Measurements from ENCODE around the gene SRSF7.
"Not testable (repeated sequence)": the region's sequence is repeated elsewhere in the genome, so short reads cannot be mapped to it uniquely, and the experiment has no call there.

SRSF7 gene

GRCh38 chr2:38794235-38794946 is 43.2 kb upstream of the SRSF7 start:
- Histone ChIP-seq H3K4me2 (ENCODE audit: low read length) (no peak overlapping the region), H3K79me2 (ENCODE audit: control insufficient read depth, low read length) (no peaks in the 10 kb centered on the region), H3K9me3 (ENCODE audit: control insufficient read depth, insufficient read depth, low read length) (no peaks in the 10 kb centered on the region), H3K27ac (ENCODE audit: low read depth, low read length) (no peak overlapping the region), H3K4me1 (ENCODE audit: control insufficient read depth, low read length) (0 out of 2 replicates have a peak, but pooled peaks cover 5% of the 10 kb centered on the region), H3K4me3 (ENCODE audit: low read length) (no peak overlapping the region), H4K20me1 (ENCODE audit: control insufficient read depth, insufficient read depth, low read depth, low read length) (no peaks in the 10 kb centered on the region), H3F3A (ENCODE audit: control insufficient read depth, insufficient read depth) (no peaks in the 10 kb centered on the region), H3K9me2 (replicated peaks; ENCODE audit: control insufficient read depth, low read length) (no peaks in the 10 kb centered on the region), H3K36me3 (ENCODE audit: control insufficient read depth, low read length) (no peaks in the 10 kb centered on the region), H3K27me3 (ENCODE audit: control insufficient read depth, low read length) (no peaks in the 10 kb centered on the region)
- TF ChIP-seq CTCF (IDR thresholded peaks at IDR 0.05; ENCODE audit: low read depth, low read length, poor library complexity, severe bottlenecking) (no peak), EZH2phosphoT487 (IDR thresholded peaks at IDR 0.05; ENCODE audit: borderline replicate concordance, low read length) (no peak)

GRCh38 chr2:38793511-38793910 is 42.4 kb upstream of the SRSF7 start:
- no peak overlapping the region for H3K27ac ChIP-seq (ENCODE audit: low read depth, low read length)
- no peak overlapping the region for H3K4me2 ChIP-seq (ENCODE audit: low read length)
- no peaks in the 10 kb centered on the region for H3F3A ChIP-seq (ENCODE audit: control insufficient read depth, insufficient read depth)
- H3K4me3 ChIP-seq (ENCODE audit: low read length), result no peak overlapping the region
- H3K27me3 ChIP-seq (ENCODE audit: control insufficient read depth, low read length), result no peaks in the 10 kb centered on the region
- H3K79me2 ChIP-seq (ENCODE audit: control insufficient read depth, low read length), result no peaks in the 10 kb centered on the region
- TF ChIP-seq EZH2phosphoT487 (IDR thresholded peaks at IDR 0.05; ENCODE audit: borderline replicate concordance, low read length) (no peak), CTCF (IDR thresholded peaks at IDR 0.05; ENCODE audit: low read depth, low read length, poor library complexity, severe bottlenecking) (no peak)
- no peaks in the 10 kb centered on the region for H3K36me3 ChIP-seq (ENCODE audit: control insufficient read depth, low read length)
- H3K9me2 ChIP-seq (replicated peaks; ENCODE audit: control insufficient read depth, low read length), result no peaks in the 10 kb centered on the region
- no peaks in the 10 kb centered on the region for H4K20me1 ChIP-seq (ENCODE audit: control insufficient read depth, insufficient read depth, low read depth, low read length)
- 0 out of 2 replicates have a peak, but pooled peaks cover 5% of the 10 kb centered on the region for H3K4me1 ChIP-seq (ENCODE audit: control insufficient read depth, low read length)
- H3K9me3 ChIP-seq (ENCODE audit: control insufficient read depth, insufficient read depth, low read length), result no peaks in the 10 kb centered on the region

DNA sequence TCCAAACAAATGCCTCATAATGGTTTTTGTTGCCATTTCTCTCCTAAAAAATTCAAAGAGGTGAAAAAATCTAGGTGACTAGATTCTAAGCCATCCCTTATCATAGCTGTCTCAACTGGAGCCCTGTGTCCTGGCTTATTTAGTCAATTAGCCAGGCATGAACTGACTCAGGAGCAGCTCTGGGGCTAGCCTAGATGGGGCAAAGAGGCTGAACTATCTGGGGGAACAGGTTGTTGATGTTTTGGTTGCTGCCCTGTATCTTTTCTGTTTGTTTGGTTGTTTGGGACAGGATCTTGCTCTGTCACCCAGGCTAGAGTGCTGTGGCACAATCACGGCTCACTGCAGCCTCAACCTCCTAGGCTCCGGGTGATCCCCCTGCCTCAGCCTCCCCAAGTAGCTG is 41.6 kb upstream of the SRSF7 start:
- no peaks in the 10 kb centered on the region for H3K27me3 ChIP-seq (ENCODE audit: control insufficient read depth, low read length)
- no peaks in the 10 kb centered on the region for H3K9me3 ChIP-seq (ENCODE audit: control insufficient read depth, insufficient read depth, low read length)
- no peaks in the 10 kb centered on the region for H4K20me1 ChIP-seq (ENCODE audit: control insufficient read depth, insufficient read depth, low read depth, low read length)
- H3K4me1 ChIP-seq (ENCODE audit: control insufficient read depth, low read length), result 0 out of 2 replicates have a peak, but pooled peaks cover 5% of the 10 kb centered on the region
- no peak overlapping the region for H3K27ac ChIP-seq (ENCODE audit: low read depth, low read length)
- H3K79me2 ChIP-seq (ENCODE audit: control insufficient read depth, low read length), result no peaks in the 10 kb centered on the region
- no peak overlapping the region for H3K4me3 ChIP-seq (ENCODE audit: low read length)
- H3F3A ChIP-seq (ENCODE audit: control insufficient read depth, insufficient read depth), result no peaks in the 10 kb centered on the region
- H3K9me2 ChIP-seq (replicated peaks; ENCODE audit: control insufficient read depth, low read length), result no peaks in the 10 kb centered on the region
- no peaks in the 10 kb centered on the region for H3K36me3 ChIP-seq (ENCODE audit: control insufficient read depth, low read length)
- TF ChIP-seq EZH2phosphoT487 (IDR thresholded peaks at IDR 0.05; ENCODE audit: borderline replicate concordance, low read length) (no peak), CTCF (IDR thresholded peaks at IDR 0.05; ENCODE audit: low read depth, low read length, poor library complexity, severe bottlenecking) (no peak)
- H3K4me2 ChIP-seq (ENCODE audit: low read length), result no peak overlapping the region

GRCh38 chr2:38792321-38792720 is 41.2 kb upstream of the SRSF7 start:
- H3K4me3 ChIP-seq (ENCODE audit: low read length); H3K27ac ChIP-seq (ENCODE audit: low read depth, low read length); H3K4me2 ChIP-seq (ENCODE audit: low read length); H3K27me3 ChIP-seq (ENCODE audit: control insufficient read depth, low read length); H4K20me1 ChIP-seq (ENCODE audit: control insufficient read depth, insufficient read depth, low read depth, low read length); H3F3A ChIP-seq (ENCODE audit: control insufficient read depth, insufficient read depth); H3K79me2 ChIP-seq (ENCODE audit: control insufficient read depth, low read length); H3K9me3 ChIP-seq (ENCODE audit: control insufficient read depth, insufficient read depth, low read length); H3K4me1 ChIP-seq (ENCODE audit: control insufficient read depth, low read length); H3K9me2 ChIP-seq (replicated peaks; ENCODE audit: control insufficient read depth, low read length); H3K36me3 ChIP-seq (ENCODE audit: control insufficient read depth, low read length): not testable (repeated sequence)

Measured in DOHH2 (cell line).